ENCODE data around the gene SNX25.
"Not testable (repeated sequence)": the region's sequence is repeated elsewhere in the genome, so short reads cannot be mapped to it uniquely, and the experiment has no call there.

GRCh38 chr4:185317462-185317861 is 108.1 kb downstream of the SNX25 start:
- not testable (repeated sequence) for TF ChIP-seq EZH2phosphoT487 (IDR thresholded peaks at IDR 0.05; ENCODE audit: borderline replicate concordance, low read length); CTCF (IDR thresholded peaks at IDR 0.05; ENCODE audit: low read depth, low read length, poor library complexity, severe bottlenecking)
